WI38 (cell line): Measurements from ENCODE around the gene ACTL9.

ENCODE experiments used
- H3K4me3 ChIP-seq: 2 replicates; pipeline ENCODE4 v1.5.1; 2011; ENCODE audit warnings: low read depth, mild to moderate bottlenecking, control low read depth, low read length
- TF ChIP-seq, protein P1 (sequence below): IDR thresholded peaks from 2 replicates; pipeline ENCODE4 v1.5.1; 2012; ENCODE audit warnings: low read depth, mild to moderate bottlenecking, control low read depth, low read length

The ACTL9 gene

DNA sequence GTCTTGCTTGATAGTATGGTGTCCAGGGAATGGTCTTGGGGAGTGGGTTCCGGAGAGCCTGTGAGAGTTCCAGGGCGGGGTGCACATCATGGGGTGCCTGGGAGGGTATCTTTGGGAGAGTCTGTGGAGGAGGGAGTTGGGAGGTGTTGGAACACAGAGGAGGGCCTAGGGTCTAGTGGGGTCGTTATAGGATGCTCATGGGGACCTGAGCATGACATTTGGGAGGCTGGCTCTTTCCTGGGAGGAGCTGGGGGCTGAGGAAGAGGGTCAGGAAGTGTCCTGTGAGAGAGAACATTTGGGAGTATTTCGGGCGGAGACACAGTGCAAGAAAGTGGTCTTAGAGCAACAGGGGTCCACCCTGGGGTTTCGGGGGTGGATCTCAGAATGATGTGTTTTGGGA is 2.7 kb downstream of the ACTL9 start:
- H3K4me3 ChIP-seq: no peak overlapping the region
- TF ChIP-seq, protein P1, sequence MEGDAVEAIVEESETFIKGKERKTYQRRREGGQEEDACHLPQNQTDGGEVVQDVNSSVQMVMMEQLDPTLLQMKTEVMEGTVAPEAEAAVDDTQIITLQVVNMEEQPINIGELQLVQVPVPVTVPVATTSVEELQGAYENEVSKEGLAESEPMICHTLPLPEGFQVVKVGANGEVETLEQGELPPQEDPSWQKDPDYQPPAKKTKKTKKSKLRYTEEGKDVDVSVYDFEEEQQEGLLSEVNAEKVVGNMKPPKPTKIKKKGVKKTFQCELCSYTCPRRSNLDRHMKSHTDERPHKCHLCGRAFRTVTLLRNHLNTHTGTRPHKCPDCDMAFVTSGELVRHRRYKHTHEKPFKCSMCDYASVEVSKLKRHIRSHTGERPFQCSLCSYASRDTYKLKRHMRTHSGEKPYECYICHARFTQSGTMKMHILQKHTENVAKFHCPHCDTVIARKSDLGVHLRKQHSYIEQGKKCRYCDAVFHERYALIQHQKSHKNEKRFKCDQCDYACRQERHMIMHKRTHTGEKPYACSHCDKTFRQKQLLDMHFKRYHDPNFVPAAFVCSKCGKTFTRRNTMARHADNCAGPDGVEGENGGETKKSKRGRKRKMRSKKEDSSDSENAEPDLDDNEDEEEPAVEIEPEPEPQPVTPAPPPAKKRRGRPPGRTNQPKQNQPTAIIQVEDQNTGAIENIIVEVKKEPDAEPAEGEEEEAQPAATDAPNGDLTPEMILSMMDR: no peak

DNA sequence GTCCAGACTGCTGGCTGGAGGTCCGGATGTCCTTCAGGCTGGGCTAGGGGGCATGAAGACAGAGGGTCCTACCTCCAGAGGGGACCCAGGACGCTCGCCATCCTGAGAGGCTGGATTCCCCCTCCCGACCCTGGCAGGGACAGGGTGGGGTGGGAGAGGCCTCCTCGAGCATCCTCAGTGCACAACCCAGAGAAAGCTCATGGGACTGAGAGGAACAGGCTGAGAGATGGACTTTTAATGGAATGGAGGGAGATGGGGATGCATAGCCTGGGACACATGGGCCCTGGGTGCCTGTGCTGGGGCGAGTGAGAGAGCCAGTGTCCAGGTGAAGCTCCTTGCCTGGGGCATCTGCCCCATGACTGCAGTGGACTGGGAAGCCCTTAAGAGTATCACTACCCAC is 3.1 kb downstream of the ACTL9 start:
- H3K4me3 ChIP-seq: no peak overlapping the region
- TF ChIP-seq, protein P1: no peak

DNA sequence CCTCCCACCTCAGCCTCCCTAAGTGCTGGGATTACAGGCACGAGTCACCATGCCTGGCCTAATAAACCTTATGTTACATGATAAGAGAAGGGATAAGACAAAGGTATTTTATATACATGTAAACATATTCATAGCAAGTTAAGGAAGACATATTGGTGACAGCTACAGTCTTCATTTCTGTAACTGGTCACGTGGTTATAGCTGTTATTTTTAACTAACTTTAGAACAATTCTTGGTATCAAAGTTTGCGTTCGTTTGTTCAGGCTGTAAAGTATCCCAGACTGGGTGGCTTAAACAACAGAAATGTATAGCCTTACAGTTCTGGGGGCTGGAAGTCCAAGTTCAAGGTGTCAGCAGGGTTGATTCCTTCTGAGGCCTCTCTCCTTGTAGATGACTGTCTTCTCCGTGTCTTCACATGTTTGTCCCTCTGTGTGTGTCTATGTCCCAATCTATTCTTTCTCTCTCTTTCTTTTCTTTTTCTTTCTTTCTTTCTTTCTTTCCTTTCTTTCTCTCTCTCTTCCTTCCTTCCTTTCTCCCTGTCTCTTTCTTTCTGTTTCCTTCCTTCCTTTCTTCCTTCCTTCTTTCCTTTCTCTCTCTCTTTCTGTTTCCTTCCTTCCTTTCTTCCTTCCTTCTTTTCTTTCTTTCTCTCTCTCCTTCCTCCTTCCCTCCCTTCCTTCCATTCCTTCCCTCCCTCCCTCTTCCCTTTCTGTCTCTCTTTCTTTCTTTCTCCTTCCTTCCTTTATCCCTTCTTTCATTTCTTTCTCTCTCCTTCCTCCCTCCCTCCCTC is 7.6 kb downstream of the ACTL9 start:
- no peak overlapping the region for H3K4me3 ChIP-seq
- TF ChIP-seq, protein P1: no peak

DNA sequence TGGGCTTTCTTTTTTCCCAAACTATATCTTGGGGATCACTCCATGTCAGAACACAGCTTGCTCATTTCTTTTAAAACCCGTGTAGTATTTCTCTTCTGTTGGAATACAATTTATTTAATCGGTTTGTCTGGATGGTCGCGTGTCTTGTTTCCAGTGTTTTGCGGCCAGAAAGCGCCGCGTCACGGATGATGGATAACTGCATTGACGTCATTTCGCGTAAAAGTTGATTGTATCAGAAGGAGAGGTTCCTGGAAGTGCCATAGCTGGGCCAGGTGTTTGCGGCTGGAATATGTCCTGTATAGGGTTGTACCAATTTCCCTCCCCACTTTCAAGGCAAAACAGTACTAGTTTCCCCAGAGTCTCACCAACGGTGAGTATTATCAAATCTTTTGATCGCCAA is 9.7 kb downstream of the ACTL9 start:
- no peak overlapping the region for H3K4me3 ChIP-seq
- TF ChIP-seq, protein P1: no peak

DNA sequence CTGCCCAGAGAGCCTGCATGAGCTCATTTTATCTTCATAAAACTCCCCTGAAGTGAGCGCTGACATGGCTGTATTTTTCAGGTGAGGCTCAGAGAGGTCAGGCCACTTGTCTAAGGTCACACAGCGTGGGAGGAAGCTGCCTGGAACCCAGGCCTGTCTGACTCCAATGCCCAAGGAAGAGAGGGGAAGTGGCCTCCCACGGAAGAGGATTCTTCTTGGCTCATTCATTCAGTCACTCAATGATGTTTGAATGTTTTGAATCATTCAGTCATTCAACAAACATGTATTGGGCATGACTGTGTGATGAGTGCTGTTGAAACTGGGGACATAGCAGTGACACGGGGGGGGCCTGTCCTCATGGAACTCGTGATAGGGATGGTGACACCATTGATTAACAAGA is 12.0 kb downstream of the ACTL9 start:
- TF ChIP-seq, protein P1: no peak
- H3K4me3 ChIP-seq: no peak overlapping the region

DNA sequence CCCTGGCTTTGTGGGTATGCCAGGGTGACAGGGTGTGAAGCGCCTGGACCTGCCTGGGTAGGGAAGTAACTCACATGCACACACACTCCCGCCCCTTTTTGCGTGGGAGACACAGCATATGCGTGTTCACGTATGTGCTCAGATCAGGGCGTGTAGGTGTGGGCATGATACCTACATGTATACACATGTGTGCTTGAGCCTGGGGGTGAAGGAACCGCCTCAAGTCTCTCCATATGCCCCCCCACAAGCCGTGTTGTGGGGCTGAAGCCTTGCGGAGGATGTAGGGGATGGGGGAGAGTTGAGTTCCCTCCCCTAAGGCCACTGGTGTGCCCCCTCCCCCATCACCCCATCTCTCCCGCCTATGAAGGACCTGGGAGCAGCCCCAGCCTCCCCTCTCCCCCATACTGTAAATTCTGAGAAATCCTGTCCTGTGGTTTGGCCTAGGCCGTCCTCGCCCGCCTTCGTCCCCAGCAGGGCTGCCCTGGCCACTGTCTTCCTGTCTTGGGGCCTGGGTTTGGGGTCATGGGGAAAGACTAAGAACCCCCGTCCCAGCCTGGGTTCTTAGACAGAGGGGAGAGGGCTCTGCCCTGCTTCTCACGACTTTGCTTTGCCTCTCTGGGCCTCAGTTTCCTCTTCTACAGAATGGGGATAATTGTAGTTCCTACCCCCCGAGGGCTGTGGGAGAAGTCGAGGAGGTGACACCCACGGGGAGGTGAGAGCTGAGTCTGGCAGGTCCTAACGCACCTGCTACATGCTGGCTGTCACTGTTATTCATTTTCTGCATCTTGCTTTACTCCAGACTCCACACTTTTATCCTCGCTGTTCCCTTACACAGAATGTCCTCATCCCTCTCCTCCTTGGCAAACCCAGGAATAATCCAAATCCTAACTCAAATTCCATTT is 14.3 kb downstream of the ACTL9 start:
- TF ChIP-seq, protein P1: no peak

DNA sequence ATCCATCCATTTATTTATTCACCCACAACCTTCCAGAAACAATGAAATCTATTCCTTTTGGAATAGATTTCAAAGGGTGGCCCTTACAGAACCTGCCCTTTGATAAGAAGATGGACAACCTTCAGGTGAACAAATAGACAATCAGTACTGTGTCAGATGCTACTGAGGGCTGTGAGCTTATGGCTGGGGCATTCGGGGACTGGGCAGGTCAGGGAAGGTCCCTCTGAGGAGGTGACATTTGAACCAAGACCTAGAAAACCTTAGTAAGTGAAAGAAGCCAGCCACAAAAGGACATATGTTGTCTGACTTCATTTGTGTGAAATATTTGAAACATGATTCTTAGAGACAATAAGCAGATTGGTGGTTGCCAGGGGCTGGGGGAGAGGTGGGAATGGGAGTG is 15.7 kb downstream of the ACTL9 start:
- no peak overlapping the region for H3K4me3 ChIP-seq
- TF ChIP-seq, protein P1: no peak

More for the DNA sequence above, 14.3 kb downstream of the ACTL9 start:
- no peak overlapping the region for H3K4me3 ChIP-seq
